Mucosa of rectum (tissue), 2 donors: Measurements from ENCODE around the gene RNF183.
"Not testable (repeated sequence)": the region's sequence is repeated elsewhere in the genome, so short reads cannot be mapped to it uniquely, and the experiment has no call there.

Experiments
- H3K27ac ChIP-seq, 2 donors: one replicate each; pipeline ENCODE4 v1.7.0; 2013; ENCODE audit warnings: inconsistent platforms in 2 of 2, low read depth in 2 of 2, low read length in 2 of 2
- H3K27me3 ChIP-seq, 2 donors: one replicate each; pipeline ENCODE4 v1.7.0; 2013; ENCODE audit warnings: low read length in 2 of 2; ENCODE audit not compliant: control insufficient read depth in 2 of 2, insufficient read depth in 2 of 2
- H3K36me3 ChIP-seq, 2 donors: one replicate each; pipeline ENCODE4 v1.7.0; 2013; ENCODE audit warnings: low read length in 2 of 2; ENCODE audit not compliant: control insufficient read depth in 2 of 2, insufficient read depth in 2 of 2
- H3K4me1 ChIP-seq, 2 donors: one replicate each; pipeline ENCODE4 v1.7.0; 2013; ENCODE audit warnings: low read length in 2 of 2, mild to moderate bottlenecking in 1 of 2; ENCODE audit not compliant: control insufficient read depth in 2 of 2, insufficient read depth in 2 of 2
- H3K4me3 ChIP-seq, 2 donors: one replicate each; pipeline ENCODE4 v1.7.0; 2013; ENCODE audit warnings: low read length in 2 of 2
- H3K9ac ChIP-seq, 2 donors: one replicate each; pipeline ENCODE4 v1.7.0; 2013; ENCODE audit warnings: low read length in 2 of 2, low read depth in 1 of 2, mild to moderate bottlenecking in 1 of 2
- H3K9me3 ChIP-seq, 2 donors: one replicate each; pipeline ENCODE4 v1.7.0; 2013; ENCODE audit warnings: low read length in 2 of 2; ENCODE audit not compliant: control insufficient read depth in 2 of 2
- donor health status: healthy.
- donor health status: Normal muscosa, but diverticular disease.

The RNF183 gene

DNA sequence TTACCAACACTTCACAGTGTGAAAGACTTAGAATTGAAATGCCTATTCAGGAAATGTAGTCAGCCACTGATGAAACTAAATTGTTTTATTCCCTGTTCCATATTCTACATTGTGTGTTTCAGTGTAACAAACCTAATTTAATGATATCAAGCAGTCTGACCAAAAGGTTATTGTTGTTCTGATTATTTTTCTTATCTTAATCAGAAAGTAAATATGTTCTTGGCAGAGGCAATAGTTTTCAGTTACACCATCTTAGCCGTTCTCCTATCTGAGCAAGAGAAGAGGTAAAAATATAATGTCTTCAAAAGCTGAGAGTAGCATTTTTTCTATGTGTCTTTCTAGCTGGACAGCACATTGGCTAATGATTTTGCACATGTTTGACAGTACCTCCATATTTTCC lies 44.9 kb downstream of the RNF183 start:
- Histone ChIP-seq H3K4me1 (peaks cover 0 to 6% of the 10 kb centered on the region in 2 donors), H3K4me3 (no peak overlapping the region), H3K27ac (no peak overlapping the region), H3K36me3 (peaks cover 17 to 24% of the 10 kb centered on the region in 2 donors), H3K27me3 (no peaks in the 10 kb centered on the region), H3K9me3 (no peaks in the 10 kb centered on the region), H3K9ac (no peak overlapping the region)

DNA sequence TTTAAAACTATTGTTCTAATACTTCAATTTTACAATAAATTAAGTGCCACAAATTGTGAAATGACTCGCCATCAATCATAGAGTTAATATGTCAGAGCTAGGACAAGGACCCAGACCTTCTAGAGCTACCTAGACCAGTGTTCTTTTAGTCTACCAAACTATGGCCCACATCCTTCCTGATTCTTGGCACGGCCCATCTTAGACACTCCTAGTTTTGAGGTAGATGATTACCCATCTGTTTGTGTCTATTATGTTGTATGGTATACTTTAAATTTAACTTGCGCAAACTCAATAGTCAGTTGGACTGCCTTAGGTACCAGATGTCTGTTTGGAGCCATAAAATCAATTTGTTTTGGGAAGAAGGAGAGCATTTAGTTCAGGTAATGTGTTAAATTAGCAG lies 45.3 kb downstream of the RNF183 start:
- H3K27me3 ChIP-seq = no peaks in the 10 kb centered on the region
- no peak overlapping the region for H3K4me3 ChIP-seq
- no peak overlapping the region for H3K27ac ChIP-seq
- H3K9me3 ChIP-seq = no peaks in the 10 kb centered on the region
- no peak overlapping the region for H3K9ac ChIP-seq
- H3K36me3 ChIP-seq = peaks cover 17 to 24% of the 10 kb centered on the region in 2 donors
- H3K4me1 ChIP-seq = peaks cover 0 to 6% of the 10 kb centered on the region in 2 donors

DNA sequence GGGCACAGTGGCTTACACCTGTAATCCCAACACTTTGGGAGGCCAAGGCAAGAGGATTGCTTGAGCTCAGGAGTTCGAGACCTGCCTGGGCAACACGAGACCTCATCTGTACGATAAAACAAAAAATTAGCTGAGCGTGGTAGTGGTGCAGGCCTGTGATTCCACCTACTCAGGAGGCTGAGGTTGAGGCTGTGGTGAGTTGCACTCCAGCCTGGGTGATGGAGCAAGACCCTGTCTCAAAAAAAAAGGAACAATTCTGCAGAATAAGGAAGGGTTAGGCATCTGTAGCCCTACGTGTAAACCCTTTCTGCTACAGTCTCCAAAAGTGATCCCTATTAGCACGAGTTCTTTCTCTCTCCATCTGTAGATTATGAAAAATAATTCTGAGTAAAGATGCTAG lies 47.7 kb downstream of the RNF183 start:
- H3K27me3 ChIP-seq = no peaks in the 10 kb centered on the region
- H3K27ac ChIP-seq = no peak overlapping the region
- no peak overlapping the region for H3K4me3 ChIP-seq
- peaks cover 0 to 2% of the 10 kb centered on the region in 2 donors for H3K4me1 ChIP-seq
- peaks cover 13 to 14% of the 10 kb centered on the region in 2 donors for H3K36me3 ChIP-seq
- no peaks in the 10 kb centered on the region for H3K9me3 ChIP-seq
- no peak overlapping the region for H3K9ac ChIP-seq

DNA sequence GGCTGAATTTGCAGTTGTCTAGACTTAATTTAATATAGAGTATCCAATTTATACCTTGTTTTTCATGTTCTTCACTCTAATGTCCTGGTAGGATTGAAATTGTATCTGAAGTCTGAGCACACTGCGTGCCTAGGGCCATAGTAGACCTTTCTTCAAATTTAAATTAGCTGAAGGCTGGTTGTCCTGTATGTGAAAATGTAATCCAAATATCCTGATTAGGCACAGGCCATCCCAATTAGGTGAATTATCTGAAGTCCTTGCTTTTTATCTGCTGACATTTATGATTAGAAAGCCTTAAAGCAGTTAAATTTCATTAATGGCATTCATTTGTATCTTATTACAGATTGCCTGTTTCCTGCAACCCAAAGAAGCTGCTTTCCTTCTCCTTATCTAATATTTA lies 48.2 kb downstream of the RNF183 start:
- Histone ChIP-seq H3K4me1 (peaks cover 0 to 2% of the 10 kb centered on the region in 2 donors), H3K4me3 (no peak overlapping the region), H3K36me3 (peaks cover 10 to 13% of the 10 kb centered on the region in 2 donors), H3K9ac (no peak overlapping the region), H3K27me3 (no peaks in the 10 kb centered on the region), H3K27ac (no peak overlapping the region), H3K9me3 (no peaks in the 10 kb centered on the region)

DNA sequence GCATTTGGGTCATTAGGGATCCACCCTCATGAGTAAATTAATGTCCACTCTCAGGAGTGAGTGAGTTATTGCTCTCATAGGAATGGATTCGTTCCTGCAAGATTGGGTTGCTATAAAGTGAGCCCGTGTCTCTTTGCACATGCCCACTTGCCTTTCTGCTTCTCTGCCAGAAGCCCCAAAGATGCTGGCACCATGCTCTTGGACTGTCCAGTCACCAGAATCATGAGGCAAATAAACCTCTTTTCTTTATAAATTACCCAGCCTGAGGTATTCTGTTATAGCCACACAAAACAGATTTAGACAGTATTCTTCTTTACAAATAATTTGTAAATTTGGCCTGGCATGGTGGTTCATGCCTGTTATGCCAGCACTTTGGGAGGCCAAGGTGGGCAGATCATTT lies 52.4 kb downstream of the RNF183 start:
- H3K9me3 ChIP-seq = no peaks in the 10 kb centered on the region
- H3K27ac ChIP-seq = no peak overlapping the region
- no peak overlapping the region for H3K4me3 ChIP-seq
- H3K36me3 ChIP-seq = no peaks in the 10 kb centered on the region
- H3K9ac ChIP-seq = no peak overlapping the region
- no peaks in the 10 kb centered on the region for H3K27me3 ChIP-seq
- H3K4me1 ChIP-seq = no peaks in the 10 kb centered on the region

DNA sequence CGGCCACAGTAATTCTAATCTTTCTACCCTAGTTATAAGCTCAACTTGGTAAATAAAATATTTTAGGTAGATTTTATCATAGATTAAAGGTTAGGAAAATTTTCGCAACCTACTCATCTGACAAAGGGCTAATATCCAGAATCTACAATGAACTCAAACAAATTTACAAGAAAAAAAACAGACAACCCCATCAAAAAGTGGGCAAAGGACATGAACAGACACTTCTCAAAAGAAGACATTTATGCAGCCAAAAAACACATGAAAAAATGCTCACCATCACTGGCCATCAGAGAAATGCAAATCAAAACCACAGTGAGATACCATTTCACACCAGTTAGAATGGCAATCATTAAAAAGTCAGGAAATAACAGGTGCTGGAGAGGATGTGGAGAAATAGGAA lies 53.5 kb downstream of the RNF183 start:
- not testable (repeated sequence) for H3K27ac ChIP-seq, H3K4me3 ChIP-seq, H3K9ac ChIP-seq, H3K36me3 ChIP-seq, H3K4me1 ChIP-seq, H3K9me3 ChIP-seq, H3K27me3 ChIP-seq

DNA sequence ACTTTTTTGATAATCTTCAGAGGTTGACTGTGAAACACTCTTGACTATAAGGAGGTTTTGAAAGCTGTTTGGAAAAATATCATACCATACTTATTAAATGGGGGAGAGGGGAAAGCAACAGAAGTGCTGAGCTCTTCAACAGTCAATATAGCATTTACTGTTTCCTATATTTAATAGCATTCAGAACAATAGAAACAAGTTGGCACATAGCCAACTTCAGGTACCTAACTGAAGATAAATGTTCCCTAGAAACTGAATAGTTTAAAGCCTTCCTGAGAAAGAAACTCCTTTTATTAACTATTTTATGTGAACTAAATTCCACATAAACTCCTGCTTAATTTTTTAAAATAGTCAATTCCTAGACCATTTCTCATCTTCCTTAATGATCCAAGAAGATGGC lies 55.5 kb downstream of the RNF183 start:
- H3K27ac ChIP-seq = no peak overlapping the region
- no peak overlapping the region for H3K4me3 ChIP-seq
- H3K9ac ChIP-seq = no peak overlapping the region
- H3K9me3 ChIP-seq = no peaks in the 10 kb centered on the region
- H3K27me3 ChIP-seq = no peaks in the 10 kb centered on the region
- no peaks in the 10 kb centered on the region for H3K4me1 ChIP-seq
- no peaks in the 10 kb centered on the region for H3K36me3 ChIP-seq
